ENCODE measurements around the gene MAP1S.

GRCh38 chr19:17721821-17722220, 2.5 kb downstream of the MAP1S start:
- TF ChIP-seq POLR2A (IDR thresholded peaks at IDR 0.05) = no peak
- TF ChIP-seq, protein P1, sequence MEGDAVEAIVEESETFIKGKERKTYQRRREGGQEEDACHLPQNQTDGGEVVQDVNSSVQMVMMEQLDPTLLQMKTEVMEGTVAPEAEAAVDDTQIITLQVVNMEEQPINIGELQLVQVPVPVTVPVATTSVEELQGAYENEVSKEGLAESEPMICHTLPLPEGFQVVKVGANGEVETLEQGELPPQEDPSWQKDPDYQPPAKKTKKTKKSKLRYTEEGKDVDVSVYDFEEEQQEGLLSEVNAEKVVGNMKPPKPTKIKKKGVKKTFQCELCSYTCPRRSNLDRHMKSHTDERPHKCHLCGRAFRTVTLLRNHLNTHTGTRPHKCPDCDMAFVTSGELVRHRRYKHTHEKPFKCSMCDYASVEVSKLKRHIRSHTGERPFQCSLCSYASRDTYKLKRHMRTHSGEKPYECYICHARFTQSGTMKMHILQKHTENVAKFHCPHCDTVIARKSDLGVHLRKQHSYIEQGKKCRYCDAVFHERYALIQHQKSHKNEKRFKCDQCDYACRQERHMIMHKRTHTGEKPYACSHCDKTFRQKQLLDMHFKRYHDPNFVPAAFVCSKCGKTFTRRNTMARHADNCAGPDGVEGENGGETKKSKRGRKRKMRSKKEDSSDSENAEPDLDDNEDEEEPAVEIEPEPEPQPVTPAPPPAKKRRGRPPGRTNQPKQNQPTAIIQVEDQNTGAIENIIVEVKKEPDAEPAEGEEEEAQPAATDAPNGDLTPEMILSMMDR (IDR thresholded peaks at IDR 0.05 in 4 of 5, conservative IDR thresholded peaks at IDR 0.05 in 1 of 5) = no peak

Measured in gastrocnemius medialis (tissue), 4 donors.